ENCODE measurements around the gene DYRK4.

GRCh38 chr12:4648501-4649357 is 86.7 kb downstream of the DYRK4 start, which contains the start of the genes AKAP3 and NDUFA9:
- TF ChIP-seq POLR2A (IDR thresholded peaks at IDR 0.05) = peak in 2 of 3 donors; percentile 73 to 84
- TF ChIP-seq CTCF (IDR thresholded peaks at IDR 0.05) = peak in 1 of 7 experiments; percentile 22

Measured in body of pancreas (tissue), 4 donors.